ENCODE results near the gene IL22RA2.

Gene IL22RA2

GRCh38 chr6:137197684-137198645 is 24.5 kb upstream of the IL22RA2 start:
- no peak for DNase-seq (ENCODE audit: low read depth)

- no peak for DNase-seq (ENCODE audit: low read depth)
Measured at GRCh38 chr6:137193256-137194070, 20.0 kb upstream of the IL22RA2 start.

- DNase-seq (ENCODE audit: low read depth): no peak
Measured at GRCh38 chr6:137192821-137193220, 19.4 kb upstream of the IL22RA2 start.

- no peak for DNase-seq (ENCODE audit: low read depth)
Measured at GRCh38 chr6:137191670-137192069, 18.2 kb upstream of the IL22RA2 start.

GRCh38 chr6:137191236-137191635 is 17.8 kb upstream of the IL22RA2 start:
- DNase-seq (ENCODE audit: low read depth): no peak

GRCh38 chr6:137190583-137191094 is 17.2 kb upstream of the IL22RA2 start:
- DNase-seq (ENCODE audit: low read depth): no peak

- no peak for DNase-seq (ENCODE audit: low read depth)
Measured at GRCh38 chr6:137188855-137189254, 15.4 kb upstream of the IL22RA2 start.

- DNase-seq (ENCODE audit: low read depth): no peak
Measured at GRCh38 chr6:137185290-137185689, 11.8 kb upstream of the IL22RA2 start.

GRCh38 chr6:137182654-137183073 is 9.2 kb upstream of the IL22RA2 start:
- DNase-seq (ENCODE audit: low read depth): no peak

GRCh38 chr6:137181891-137182653 is 8.6 kb upstream of the IL22RA2 start:
- no peak for DNase-seq (ENCODE audit: low read depth)

GRCh38 chr6:137177611-137178010 is 4.2 kb upstream of the IL22RA2 start:
- DNase-seq (ENCODE audit: low read depth): no peak

- DNase-seq (ENCODE audit: low read depth): no peak
Measured at GRCh38 chr6:137176729-137177128, 3.3 kb upstream of the IL22RA2 start.

- no peak for DNase-seq (ENCODE audit: low read depth)
Measured at GRCh38 chr6:137175868-137176245, 2.4 kb upstream of the IL22RA2 start.

GRCh38 chr6:137175157-137175867 is 1.9 kb upstream of the IL22RA2 start:
- DNase-seq (ENCODE audit: low read depth): no peak

GRCh38 chr6:137172734-137173431 is 561 bp downstream of the IL22RA2 start:
- DNase-seq (ENCODE audit: low read depth): no peak

GRCh38 chr6:137171824-137172733 is 1.4 kb downstream of the IL22RA2 start:
- DNase-seq (ENCODE audit: low read depth): no peak

GRCh38 chr6:137171053-137171374 is 2.4 kb downstream of the IL22RA2 start:
- DNase-seq (ENCODE audit: low read depth): no peak

- DNase-seq (ENCODE audit: low read depth): no peak
Measured at GRCh38 chr6:137170266-137171052, 3.0 kb downstream of the IL22RA2 start.
